Erythroblast (primary cell): ENCODE results near the gene OR13F1.

Experiments used
- GATA1 ChIP-seq: IDR thresholded peaks from 2 replicates; pipeline ENCODE4 v1.6.1; 2011; ENCODE audit warnings: low read depth, mild to moderate bottlenecking, control low read depth, low read length, moderate library complexity
- POLR2A ChIP-seq: IDR thresholded peaks from 2 replicates; pipeline ENCODE4 v1.6.1; 2011; ENCODE audit warnings: mild to moderate bottlenecking, low read length

GRCh38 chr9:104503963-104504362 is at the start of gene OR13F1:
- no peak for TF ChIP-seq POLR2A
- no peak for TF ChIP-seq GATA1
